A172 (cell line): ENCODE results near the gene ZNF460. TPM values are rescaled to one million over a fixed set of nuclear protein-coding genes. Genes with fewer than 3 reads are reported as not detected.

Source experiments
- DNase-seq: peaks from one replicate; pipeline ENCODE4 v3.0.0-alpha.2; 2015; ENCODE audit warnings: low spot score
- total RNA-seq: library from RNA; depleted of rRNA; stranded (reverse); fragments of >200 nt; shearing (Covaris generic); gene quantifications from 2 replicates; pipeline ENCODE4 v1.2.3, GENCODE V29; 2014

Gene ZNF460
- total RNA-seq, 1 experiment from 2014 or later: 41.8 TPM

- DNase-seq: peak; percentile 39
These were observed 696 bp downstream of the ZNF460 start for GRCh38 chr19:57280962-57281400.

DNA sequence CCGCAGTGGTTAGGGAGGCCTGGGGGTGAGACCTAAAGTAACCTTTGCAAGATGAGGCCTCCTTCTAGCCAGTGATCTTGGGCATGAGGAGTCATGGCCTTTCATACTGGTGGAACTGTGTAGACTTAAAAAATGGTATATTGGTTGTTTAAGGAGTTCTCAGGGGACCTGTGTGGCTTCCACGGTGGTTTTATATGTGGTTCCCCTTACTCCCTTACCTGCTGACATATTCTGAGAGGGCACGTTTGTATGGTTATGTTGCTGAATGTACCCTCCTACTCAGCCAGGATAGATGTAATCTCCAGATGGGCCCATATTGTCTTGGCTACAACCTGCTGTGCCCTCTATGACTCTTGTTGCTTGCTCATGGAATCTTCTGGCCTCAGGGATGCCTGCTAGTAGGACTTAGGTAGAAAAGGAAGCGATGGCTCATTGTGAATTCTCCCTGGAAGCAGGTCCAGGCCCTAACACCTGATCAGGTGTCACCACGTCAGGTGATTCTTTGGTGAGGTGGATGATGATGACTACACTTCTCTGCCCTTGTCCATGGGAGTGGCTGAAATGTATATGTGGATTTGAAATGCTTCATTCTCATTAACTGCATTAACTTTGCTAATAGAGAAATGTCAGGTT is 1.8 kb downstream of the ZNF460 start:
- no peak for DNase-seq

- no peak for DNase-seq
These were observed 8.1 kb downstream of the ZNF460 start for GRCh38 chr19:57288373-57288772.

- no peak for DNase-seq
These were observed 10.7 kb downstream of the ZNF460 start for GRCh38 chr19:57290970-57291369.

GRCh38 chr19:57292547-57292946 is 12.3 kb downstream of the ZNF460 start:
- no peak for DNase-seq

GRCh38 chr19:57293719-57294118 is 13.4 kb downstream of the ZNF460 start:
- DNase-seq: no peak

- peak; percentile 96 for DNase-seq
These were observed 21.8 kb downstream of the ZNF460 start for GRCh38 chr19:57302020-57302465.

DNA sequence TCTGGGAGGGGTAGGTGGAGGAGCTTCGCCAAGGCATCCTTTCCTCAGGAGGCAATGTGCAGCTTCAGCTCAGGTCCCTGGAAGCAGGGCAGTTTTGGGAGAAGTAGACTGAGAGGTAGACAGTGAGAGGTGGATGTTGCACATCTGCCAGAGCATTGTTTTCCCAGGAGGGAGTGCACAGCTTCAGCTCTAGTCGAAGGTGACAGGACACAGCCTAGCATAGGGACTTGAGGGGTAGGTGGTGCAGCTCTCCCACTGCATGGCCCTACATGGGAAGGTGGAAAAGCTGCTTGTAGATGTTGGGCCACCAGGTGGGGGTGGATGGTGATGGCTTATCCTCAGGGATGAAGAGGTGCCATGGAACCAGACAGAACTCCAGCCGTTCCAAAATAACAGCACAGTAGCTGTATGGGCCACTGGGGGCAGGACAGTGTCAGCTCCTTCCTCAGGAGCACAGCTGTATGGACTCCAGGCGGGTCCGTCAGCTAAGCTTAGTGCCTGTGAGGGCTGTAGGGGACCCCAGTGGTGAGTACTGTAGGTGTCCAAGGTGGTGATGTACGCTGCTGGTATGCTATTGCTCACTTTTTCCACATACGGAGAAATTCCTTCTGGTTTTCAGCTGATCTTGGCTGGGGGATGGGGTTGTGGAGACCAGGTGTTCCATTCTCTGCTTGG is 22.6 kb downstream of the ZNF460 start:
- DNase-seq: no peak

DNA sequence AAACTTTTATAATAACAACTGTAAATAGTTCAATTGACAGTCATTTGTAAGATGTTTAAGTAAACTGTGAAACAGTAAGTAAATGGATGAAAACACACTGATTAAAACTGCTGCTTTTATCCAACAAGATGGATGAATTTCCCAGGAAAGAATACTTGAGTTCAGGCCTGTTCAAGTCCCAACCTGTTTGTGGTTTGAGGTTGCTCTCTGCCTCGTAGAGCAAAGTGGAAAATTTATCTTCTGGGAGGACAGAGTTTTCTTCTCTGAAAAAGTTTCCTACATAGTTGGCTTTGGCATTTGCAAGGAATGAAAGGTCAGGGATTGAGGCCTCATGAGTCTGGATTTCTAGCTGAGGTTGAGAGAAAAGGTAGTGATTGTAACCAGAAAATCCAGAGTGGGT is 24.8 kb downstream of the ZNF460 start:
- no peak for DNase-seq

DNA sequence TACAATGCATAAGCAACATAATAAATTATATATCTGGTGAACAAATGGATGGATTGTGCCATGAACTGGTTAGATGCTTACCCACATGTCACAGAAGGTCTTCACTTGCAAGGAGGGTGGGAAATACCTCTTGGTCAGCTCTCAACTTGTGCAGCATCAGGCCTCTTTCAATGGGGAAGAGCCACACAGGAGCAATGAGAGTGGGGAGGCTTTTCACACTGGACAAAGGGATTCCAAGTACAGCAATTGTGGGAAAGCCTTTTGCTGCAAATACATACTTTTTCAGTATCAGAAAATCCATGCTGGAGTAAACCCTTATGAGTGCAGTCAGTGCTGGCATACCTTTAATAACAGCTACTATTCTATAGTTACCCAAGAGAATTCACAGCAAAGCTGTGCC is 28.2 kb downstream of the ZNF460 start:
- no peak for DNase-seq

DNA sequence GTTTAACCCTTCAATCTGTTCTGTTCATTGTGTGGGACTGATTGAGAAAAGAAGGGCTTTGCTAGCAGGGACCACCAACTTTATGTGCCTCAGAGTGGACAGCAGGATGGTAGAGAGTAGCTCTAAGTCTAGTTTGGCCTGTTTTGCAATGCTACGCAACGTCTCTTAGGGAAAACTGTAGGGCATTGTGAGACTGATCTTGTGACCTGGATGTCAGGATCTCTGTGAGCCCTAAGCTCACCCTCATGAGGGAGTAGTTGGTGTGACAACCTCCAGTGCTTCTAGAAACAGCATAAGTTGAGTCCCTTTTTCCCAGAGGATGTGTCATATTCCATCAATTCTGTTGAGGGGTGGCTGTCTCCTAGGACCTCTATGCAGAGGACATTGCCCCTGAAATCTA is 30.5 kb downstream of the ZNF460 start:
- DNase-seq: no peak

GRCh38 chr19:57314146-57314545 is 33.9 kb downstream of the ZNF460 start:
- no peak for DNase-seq

DNA sequence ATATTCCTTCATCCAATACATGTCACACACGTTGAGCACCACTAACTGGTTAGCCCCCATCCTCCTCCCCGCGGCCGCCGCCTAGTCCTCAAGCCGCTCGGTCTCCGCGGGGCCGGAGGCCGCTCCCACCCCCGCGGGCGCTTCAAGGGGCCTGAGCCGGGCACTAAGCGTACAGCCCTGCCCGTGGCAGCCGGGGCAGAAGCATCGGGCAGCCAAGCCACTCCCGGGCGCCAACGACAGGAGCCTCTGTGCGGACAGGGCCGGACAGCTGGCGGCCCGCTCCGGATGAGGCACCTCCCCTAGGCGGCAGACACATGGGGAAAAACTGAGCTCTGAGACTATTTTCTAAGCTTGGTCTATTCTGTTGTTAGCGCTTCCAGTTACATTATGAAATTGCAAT is 37.2 kb downstream of the ZNF460 start:
- DNase-seq: no peak

- DNase-seq: no peak
These were observed 39.5 kb downstream of the ZNF460 start for GRCh38 chr19:57319869-57320179.

DNA sequence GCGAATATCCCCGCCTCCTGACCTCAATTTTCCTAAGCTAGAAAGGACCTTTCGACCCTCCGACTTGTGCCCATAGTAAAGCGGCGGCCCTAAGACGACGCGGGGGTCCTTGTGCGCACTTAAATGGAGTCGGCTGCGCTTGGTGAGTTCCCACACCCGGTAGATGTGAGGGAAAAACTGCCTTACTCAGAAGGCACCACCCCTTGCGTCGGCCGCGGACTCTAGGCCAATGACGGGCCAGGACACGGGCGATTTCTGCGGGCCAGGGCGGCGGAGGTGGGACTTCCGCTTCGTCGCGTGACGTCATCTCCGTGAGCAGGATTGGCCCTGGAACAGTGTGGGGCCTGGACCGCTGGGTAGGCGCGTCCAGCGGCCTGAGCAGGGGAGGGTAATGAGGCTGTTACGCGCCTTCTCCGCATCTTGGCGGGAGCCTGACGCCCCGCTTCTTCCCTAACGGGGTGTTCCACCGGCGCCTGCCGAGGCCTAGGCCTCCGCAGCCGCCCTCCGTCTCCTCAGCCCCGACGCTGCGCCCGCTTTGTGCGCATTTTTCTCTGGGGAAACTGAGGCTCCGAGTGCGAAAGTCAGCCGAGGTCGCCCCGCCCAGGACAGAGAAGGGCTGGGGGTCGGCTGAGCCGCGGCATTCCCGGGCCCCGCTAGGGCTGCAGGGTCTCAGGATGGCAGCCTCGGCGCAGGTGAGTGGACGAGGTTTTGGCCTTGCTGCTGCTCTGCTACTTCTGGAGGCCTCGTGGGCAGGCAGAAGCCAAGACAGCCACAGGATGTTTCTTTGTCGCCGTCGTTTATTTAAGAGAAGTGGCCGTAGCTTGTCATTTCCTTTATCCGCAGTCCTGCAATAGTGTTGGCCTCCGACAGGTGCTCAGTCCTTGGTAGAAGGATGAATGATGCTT is 40.1 kb downstream of the ZNF460 start, which contains the start of gene ZNF543:
Gene ZNF543 (plus strand): TSS at position 293 of the 905 bp plus-strand sequence. CDS start 382 bp downstream, at position 675.
- DNase-seq: peak; percentile 96

DNA sequence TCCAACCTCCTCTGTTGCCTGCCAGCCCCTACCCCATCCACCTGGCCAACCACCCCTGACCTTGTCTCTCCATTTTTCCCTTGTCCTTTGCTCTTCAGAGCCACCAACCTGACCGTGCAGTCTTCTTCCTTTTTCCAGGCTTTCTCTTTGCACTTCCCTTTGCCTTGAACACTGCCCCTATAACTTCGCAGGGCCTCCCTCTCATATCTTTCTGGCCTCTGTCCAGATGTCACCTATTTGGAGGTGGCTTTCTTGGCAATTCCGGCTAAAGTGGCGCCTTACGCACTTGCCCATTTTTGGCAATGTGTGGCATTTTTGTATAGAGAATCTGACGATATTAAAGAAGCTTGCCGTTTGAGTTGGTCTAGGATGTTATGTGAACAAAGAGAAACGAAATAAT is 40.8 kb downstream of the ZNF460 start:
- no peak for DNase-seq

- no peak for DNase-seq
These were observed 41.5 kb downstream of the ZNF460 start for GRCh38 chr19:57321751-57322150.

GRCh38 chr19:57324992-57325391 is 44.7 kb downstream of the ZNF460 start:
- no peak for DNase-seq

GRCh38 chr19:57327993-57328392 is 47.7 kb downstream of the ZNF460 start:
- DNase-seq: no peak

DNA sequence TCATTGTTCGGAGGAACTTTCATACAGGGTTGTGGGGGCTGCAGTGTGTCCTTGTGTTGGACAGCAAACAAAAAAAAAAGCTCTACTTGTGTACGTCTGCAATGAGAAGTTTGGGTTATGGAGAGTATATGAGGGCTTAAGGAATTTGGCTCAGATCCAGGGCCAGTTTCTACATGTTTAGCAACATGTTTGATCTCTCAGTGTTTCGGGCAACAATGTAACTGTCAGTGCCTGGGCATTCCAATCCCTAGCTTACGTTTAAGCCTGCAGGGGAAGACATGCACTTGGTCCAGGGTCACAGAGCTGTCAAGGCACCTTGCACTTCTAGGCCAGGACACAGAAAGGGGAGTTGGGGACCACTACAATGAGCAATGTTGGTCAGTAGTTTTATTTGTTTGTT is 53.9 kb downstream of the ZNF460 start:
- DNase-seq: no peak

DNA sequence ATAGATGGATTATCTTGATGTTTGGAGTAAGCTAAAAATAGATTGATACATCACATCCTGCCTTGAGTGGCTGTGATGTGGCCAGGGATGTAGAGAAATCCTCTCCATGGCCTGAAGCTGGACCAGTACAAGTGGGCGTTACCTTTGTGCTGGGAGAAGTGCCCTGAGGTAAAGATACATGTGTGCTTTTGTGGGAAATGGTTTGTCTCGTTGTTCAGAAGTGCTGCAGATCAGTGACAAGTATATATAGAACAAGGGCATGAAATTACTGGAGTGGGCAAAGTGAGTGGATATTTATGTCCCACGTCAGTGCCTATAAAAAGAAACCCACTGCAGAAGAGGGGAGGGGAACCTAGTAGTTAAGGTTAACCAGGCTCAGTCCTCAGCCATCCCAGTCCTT is 58.6 kb downstream of the ZNF460 start:
- DNase-seq: peak; percentile 48

GRCh38 chr19:57342582-57342981 is 62.3 kb downstream of the ZNF460 start:
- no peak for DNase-seq
